Activated CD8-positive, alpha-beta memory T cell treated with anti-CD3 and anti-CD28 coated beads, Interleukin-2, amount 50 U/mL, for 4 hours (primary cell): ENCODE data around the gene CLIP2.
"Not testable (repeated sequence)": the region's sequence is repeated elsewhere in the genome, so short reads cannot be mapped to it uniquely, and the experiment has no call there.

Experiments used
- DNase-seq: peaks from one replicate; pipeline ENCODE4 v3.0.0-alpha.2; 2020

CLIP2 gene

DNA sequence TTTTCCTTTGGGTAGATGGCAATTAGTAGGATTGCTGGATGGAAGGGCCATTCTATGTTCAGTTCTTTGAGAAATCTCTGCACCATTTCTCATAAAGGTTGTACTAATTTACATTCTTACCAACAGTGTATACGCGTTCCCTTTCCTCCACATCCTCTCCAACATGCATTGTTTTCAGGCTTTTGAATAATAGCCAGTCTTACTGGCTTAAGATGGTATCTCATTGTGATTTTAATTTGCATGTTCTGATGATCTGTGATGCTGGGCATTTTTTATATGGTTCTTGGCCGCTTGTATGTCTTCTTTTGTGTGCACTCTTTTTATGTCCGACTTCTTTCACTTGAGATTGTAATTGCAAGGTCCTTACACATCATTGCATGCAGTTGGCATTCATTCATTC lies 11.7 kb downstream of the CLIP2 start:
- DNase-seq: no peak

DNA sequence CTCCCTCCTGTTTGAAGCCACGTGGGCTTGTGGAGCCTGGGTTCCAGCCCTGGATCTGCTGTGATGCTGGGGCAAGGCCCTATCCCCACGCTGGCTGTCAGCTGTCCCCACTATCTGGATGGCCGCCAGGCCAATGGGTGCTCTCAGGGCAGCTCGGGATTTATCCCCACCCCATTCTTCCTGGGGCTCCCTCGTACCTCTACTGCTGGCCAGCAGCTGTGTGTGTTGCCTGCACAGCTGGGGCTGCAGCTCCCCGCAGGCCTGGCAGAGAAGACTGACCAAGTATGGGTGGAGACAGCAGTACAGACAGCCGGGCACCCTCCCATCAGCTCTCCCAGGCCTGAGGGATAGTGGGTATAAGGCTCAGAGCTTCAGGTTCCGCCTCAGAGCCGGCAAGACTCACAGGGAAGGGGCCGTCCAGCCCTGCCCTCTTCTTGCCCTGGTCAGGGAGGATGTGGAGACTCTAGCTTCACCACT lies 13.6 kb downstream of the CLIP2 start:
- no peak for DNase-seq

DNA sequence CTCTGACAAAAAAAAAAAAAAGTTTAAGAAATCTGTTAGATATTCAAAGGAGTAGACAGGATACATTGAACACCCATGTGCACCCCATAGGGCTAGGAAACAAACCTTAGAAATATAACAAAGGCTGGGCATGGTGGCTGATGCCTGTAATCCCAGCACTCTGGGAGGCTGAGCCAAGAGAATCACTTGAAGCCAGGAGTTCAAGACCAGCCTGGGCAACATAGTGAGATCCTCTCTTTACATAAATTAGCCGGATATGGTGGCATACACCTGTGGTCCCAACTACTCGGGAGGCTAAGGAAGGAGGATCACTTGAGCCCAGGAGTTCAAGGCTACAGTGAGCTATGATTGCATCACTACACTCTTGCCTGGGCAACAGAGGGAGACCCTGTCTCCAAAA lies 15.3 kb downstream of the CLIP2 start:
- DNase-seq: no peak

DNA sequence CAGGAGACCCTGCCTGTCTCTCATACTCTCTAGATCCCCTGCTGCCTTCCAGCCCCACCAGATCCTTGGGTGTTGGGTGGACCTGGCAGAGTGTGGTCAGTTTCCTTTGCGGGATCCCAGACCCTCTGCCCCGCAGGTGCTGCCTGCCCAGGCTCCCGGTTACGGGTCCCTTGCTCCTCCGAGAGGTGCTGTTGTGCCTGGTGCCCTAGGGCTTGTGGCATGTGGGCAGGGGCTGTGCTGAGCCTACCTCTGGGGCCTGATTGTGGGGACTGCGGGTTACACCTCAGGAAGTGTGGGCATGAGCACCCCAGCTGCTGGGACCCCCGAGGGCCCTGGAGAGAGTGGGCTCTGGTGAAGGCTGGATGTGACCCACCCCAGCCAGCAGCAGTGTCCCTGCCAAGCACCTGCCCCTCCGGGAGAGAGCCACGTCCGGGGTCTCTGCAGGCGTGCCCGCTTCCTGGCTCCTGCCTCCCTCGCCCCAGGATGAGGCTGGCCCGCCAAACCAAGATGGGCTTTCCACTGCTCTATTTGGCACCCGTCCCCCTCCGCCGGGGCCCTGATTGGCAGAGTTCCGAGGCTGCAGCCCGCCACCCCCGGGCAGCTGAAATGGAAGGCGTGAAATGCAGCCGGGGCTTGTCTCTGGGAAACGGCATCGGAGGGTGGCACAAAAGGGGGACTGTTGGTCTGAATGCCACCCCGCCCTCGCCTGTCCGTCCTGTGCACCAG lies 17.0 kb downstream of the CLIP2 start:
- DNase-seq: no peak

DNA sequence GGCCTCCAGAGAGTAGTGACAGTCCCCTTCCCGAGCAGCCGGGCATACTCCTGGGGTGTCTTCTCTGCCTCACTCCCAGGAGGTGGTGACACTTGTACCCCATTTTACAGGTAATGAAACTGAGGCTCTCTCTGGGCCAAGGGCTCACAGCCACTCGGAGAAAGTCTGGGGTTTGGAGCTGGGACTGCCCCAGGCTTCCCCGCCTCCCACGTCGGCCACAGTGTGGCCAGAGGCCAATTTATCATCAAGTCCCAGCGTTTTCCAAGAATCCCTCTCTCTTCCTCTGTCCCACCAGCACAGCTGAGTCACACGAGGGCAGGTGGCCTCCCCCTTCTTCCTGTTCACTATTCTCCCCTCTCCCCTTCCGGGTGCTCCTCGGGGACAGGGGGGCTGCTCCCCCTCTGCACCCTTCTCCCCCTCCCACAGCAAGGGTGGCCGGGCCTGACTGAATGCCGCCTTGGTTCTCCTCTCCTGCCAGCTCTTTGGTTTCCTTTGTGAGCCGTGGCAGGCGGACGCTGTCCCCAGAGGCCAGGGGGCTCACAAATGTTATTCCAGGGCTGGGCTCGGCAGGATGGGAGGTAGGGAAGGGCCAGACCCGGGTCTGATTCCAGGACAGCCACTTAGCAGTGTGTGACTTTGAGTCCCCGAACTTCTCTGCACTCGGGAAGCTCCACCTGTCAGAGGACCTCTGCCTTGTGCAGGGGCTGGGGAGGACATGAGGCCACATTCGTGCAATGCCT lies 17.7 kb downstream of the CLIP2 start:
- no peak for DNase-seq

DNA sequence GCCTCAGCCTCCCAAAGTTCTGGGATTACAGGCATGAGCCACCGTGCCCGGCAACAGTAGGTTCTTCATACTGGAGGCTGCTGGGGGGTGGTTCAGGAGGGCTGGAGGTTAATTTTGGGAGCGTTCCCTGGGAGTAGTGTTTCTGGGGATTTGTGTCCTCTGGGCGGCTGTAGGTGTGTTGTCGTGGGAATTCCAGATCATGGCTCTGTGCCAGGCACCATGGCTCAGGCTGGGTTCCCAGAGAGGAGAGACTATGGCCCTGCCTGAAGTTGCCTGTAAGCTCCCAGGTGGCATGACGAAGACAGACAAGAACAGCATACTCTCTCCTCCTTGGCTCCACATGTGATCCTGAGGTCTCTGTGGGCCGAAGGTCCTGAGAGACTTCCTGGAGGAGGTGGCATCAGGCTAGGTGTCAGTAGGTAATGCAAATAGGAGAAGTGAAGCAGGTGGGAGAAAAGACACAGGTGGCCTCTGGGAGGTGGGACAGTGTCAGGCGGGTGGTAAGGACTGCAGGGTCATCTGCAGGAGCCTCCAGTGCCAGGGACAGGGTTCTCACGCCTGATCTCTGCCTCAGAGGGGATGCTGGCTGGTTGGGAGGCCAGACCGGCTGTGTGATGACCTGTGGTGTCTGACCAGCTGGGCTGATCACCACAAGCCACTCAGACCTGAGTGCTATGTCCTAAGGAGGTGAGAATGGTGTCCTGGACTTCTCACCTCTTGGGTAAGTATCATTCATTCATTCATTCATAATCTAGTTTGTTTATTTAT lies 18.7 kb downstream of the CLIP2 start:
- no peak for DNase-seq

DNA sequence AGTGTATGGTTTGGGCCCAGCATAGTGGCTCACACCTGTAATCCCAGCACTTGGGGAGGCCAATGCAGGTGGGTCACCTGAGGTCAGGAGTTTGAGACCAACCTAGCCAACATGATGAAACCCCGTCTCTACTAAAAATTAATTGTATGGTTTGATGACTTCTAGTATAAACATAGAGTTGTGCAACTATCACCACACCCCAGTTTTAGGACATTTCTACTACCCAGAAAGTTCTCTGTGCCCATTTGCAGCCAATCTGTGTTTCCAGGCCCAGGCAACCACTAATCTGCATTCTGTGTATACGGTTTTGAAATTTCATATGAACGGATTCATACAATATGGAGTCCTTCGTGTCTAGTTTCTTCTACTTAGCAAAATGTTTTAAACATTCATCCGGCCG lies 20.0 kb downstream of the CLIP2 start:
- DNase-seq: no peak

DNA sequence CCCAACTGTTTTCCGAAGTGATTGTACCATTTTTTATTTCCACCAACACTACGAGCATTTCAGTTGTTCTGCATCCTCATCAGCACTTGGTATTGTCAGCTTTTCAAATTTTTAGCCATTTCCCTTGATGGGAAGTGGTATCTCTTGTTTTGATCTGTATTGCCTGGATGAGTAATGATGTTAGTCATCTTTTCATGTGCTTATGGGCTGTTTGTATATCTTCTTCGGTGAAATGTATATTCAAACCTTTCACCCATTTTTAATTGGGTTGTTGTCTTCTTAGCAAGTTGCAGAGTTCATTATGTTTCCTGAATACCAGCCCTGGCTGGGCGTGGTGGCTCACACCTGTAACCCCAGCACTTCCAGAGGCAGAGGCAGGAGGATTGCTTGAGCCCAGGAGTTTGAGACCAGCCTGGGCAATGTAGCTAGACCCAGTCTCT lies 22.1 kb downstream of the CLIP2 start:
- DNase-seq: no peak

DNA sequence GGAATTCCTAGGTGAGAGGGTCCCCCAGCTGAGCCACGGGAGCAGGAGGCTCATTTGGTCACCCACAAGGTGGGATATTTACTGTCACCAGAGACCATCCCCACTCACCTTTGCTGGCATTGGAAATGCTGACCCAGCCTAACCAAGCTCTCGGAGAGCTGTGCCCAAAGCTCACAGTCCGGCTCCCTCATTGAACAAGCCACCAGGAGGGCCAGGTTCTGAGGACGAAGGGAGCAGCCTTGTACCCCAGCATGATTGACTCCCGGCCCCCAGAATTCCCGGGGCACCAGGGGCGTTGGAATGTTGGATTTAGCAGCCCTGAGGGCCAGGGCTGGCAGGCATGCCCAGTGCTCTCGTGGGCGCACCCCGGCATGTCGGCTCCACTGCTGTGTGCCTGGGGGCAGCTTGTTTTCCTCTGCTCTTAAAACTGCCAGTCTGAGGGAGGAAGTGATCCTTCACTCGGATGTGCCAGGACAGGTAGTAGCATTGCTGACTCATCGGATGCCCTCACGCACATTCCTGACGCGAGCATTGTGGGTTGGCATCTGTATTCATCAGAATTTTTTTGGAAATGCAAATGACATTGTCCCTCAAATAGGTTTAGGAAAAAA lies 23.3 kb downstream of the CLIP2 start:
- DNase-seq: no peak

DNA sequence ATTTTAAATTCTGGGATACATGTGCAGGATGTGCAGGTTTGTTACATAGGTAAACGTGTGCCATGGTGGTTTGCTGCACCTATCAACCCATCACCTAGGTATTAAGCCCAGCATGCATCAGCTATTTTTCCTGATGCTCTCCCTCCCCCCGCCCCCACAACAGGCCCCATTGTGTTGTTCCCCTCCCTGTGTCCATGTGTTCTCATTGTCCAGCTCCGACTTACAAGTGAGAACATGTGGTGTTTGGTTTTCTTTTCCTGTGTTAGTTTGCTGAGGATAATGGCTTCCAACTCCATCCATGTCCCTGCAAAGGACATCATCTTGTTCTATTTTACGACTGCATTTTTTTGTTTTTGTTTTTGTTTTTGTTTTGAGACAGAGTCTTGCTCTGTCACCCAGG lies 26.7 kb downstream of the CLIP2 start:
- DNase-seq: not testable (repeated sequence)

DNA sequence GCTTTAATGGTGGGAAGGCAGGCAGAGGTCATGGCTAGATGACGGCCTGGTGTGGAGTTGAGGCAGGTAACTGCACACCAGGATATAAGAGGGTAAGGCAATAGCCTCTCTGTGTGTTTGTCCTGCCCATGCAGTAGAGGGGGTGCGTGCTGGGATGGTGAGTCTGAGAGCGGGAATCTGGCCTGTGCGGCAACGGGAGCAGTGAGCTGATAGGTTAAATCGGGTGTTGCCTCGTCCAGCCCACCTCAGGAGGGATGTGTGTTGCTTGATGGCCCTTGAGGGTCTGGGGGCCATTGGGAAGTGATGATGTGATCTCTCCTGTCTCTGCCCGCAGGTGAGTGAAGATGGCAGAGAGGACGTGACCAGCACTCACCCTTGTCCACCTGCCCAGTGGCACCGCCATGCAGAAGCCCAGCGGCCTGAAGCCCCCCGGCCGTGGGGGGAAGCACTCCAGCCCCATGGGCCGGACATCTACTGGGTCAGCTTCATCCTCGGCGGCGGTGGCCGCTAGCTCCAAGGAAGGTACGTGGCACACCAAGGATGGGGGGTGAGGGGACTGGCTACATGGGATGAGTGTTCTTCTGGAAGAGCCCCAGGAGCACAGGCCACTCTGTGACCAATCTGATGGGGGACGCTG lies 28.1 kb downstream of the CLIP2 start:
- DNase-seq: no peak

DNA sequence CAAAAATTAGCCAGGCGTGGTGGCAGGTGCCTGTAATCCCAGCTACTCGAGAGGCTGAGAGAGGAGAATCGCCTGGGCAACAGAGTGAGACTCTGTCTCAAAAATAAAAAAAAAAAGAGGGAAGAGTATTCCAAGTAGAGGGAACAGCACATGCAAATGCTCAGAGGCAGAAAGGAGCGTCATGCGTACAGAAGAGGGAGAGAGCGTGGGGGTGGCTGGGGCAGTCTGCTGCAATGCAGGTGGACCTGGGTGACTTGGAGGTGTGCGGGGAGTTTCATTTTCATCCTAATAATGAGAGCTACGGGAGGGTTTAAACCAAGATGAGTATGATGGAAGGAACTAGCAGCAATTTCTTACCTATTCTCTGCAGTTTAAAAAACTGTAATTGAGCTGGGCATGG lies 28.8 kb downstream of the CLIP2 start:
- DNase-seq: no peak

DNA sequence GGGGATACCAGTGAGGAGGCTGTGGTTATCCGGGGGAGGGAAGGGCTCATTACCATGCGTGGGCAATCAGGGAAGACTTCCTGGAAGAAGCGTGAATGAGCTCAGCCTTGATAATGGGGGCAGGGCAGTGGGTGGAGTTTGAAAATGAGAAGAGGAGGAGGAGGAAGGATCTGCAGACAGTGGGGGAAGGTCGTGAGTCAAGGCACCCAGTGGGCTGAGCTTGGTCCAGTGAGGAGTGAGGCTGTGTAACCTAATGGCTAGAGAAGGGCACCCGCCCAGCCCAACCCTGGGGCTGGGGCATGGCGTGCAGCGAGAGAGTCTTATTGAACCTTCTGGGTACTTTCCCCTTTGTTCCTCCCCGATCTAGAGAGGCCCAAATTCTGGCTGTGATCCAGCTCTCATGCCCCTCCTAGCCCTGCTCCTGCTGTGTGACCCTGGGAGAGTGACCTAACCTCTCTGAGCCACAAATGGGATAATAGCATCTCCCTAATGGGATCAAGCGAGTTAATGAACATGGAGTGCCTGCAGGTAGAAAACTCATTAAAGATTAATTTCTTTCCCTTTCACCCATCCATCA lies 31.5 kb downstream of the CLIP2 start:
- DNase-seq: no peak

DNA sequence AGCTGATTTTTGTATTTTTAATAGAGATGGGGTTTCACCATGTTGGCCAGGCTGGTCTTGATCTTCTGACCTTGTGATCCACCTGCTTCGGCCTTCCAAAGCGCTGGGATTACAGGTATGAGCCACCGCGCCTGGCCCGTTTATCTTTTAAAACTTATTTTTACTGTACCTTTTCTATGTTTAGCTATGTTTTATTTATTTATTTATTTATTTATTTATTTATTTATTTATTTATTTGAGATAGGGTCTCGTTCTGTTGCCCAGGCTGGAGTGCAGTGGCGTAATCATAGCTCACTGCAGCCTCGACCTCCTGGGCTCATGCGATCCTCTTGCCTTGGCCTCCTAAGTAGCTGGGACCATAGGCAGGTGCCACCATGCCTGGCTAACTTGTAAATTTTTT lies 33.7 kb downstream of the CLIP2 start:
- DNase-seq: not testable (repeated sequence)

DNA sequence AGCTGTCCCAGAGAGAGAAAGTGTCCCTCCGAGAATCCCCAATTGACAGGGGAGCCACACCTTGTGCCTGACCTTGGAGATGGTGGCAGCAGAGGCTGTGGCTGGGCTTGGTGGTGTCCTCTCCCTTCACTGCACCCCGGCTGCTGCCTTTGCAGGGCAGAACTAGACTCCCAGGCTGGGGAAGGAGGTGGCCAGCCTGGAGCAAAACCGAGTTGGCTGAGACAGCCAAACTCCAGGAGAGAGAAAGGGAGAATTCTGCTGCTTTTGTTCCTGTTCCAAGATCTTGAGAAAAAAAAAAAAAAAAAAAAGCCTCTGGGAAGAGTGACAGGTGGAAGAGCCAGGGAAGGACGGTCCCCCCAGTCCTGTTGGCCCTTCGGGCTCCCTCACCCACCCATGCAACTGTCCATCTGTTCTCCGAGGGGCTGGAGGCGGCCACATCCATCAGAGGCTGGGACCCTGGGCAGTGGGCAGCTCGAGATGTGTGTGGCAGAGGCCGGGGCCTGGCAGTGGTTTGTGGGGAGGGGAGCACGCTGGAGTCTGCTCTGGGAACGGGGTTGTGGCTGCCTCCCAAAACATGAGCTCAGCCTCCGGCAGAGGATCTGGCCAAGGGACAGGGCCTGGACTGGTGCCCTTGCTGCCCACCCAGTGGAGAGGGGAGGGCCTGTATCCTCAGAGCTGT lies 35.5 kb downstream of the CLIP2 start:
- no peak for DNase-seq

DNA sequence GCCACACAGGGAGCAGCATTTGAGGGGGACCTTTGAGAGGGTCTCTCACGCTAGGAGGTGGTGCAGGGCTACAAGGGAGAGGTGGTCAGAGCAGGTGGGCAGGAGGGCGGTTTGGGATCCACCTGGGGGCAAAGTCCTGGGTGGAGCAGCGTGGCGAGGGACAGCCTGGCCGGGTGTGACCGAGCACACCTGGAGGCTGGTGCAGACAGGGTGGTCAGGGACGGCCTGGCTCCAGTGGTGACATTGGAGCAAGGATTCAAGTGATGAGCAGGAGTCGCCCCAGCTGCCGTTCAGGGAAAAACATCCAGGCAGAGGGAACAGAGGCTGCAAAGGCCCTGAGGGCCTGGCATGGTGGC lies 36.0 kb downstream of the CLIP2 start:
- DNase-seq: no peak

DNA sequence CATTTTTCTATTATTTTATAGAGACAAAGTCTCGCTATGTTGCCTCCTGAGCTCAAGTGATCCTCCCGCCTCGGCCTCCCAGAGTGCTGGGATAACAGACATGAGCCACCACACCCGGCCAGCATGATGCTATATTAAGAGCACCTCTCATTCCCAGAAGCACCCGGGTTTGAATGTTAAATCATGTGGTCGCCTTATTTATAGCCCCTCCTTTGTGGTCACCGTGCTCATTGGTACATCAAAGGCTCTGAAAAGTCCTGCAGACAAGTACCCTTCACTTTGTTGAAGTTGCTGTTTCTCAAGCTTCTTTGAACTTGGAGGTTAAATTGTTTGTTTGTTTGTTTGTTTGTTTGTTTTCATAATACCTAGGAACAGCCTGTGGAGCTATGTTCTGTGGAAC lies 40.0 kb downstream of the CLIP2 start:
- no peak for DNase-seq

DNA sequence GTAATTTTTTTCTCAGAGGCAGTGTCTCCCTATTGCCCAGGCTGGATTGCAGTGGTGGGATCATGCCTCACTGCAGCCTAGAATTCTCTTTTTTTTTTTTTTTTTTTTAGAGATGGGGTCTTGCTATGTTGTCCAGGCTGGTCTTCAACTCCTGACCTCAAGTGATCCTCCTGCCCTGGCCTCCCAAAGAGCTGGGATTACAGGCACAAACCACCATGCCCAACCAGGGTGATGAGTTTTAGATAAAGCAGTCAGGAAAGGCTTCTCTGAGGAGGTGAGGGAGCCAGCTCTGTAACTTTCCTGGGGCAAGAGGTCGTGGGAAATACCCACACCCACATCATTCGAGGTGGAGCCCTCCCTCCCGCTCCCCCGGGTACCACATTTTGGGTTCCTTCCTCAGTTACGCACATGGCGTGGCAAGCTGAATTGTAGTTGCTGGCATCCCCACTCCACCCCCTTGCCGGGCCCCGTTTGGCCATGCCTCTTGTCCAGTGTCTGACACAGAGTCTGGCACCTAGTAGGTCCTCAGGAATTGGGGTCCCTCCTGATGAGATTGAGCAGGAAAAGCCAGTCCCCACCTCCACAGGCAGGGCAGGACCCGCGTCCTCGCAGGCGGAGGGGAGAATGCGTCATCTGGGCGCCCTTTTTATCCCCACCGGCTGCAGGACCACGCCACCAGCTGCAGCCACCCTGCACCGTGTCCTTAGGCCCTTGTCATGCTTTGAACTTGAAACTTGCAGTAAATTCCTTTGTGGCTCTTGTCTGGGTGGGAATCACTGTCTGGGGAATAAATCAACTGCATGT lies 43.4 kb downstream of the CLIP2 start:
- no peak for DNase-seq

DNA sequence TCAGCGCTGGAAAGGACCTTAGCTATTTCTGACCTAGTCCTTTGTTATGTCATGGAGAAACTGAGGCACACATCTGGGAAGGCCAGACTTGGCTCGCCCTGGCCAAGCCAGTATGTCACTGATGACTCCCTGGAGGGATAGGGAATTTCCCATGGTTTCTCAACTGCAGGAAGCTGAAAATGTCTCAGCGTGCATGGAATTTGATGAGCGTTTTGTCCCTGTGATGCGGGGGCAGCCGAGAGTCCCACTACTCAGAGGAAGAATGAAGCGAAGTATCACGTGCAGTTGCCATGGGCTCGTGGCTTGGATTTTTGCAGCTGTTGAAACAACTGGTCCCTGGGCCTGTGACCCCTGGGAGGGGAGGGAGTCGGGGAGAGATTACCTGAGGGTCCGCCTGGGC lies 44.8 kb downstream of the CLIP2 start:
- DNase-seq: no peak

DNA sequence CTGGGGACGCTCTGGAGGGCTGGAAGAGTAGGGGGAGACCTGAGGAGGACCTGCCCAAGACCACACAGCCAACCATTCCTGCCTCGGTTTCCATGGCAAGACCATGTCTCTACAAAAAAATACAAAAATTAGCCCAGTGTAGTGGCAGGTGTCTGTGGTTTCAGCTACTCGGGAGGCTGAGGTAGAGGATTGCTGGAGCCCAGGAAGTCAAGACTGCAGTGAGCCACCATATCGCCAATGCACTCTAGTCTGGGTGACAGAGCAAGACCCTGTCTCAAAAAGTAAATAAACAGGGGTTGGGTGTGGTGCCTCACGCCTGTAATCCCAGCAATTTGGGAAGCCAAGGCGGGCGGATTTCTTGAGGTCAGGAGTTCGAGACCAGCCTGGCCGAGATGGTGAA lies 48.7 kb downstream of the CLIP2 start:
- DNase-seq: no peak
